ENCODE data around the gene CCDC9.
"Not testable (repeated sequence)": the region's sequence is repeated elsewhere in the genome, so short reads cannot be mapped to it uniquely, and the experiment has no call there.

The CCDC9 gene

GRCh38 chr19:47232422-47233211 is 23.7 kb upstream of the CCDC9 start:
- peak; percentile 19 for DNase-seq

DNA sequence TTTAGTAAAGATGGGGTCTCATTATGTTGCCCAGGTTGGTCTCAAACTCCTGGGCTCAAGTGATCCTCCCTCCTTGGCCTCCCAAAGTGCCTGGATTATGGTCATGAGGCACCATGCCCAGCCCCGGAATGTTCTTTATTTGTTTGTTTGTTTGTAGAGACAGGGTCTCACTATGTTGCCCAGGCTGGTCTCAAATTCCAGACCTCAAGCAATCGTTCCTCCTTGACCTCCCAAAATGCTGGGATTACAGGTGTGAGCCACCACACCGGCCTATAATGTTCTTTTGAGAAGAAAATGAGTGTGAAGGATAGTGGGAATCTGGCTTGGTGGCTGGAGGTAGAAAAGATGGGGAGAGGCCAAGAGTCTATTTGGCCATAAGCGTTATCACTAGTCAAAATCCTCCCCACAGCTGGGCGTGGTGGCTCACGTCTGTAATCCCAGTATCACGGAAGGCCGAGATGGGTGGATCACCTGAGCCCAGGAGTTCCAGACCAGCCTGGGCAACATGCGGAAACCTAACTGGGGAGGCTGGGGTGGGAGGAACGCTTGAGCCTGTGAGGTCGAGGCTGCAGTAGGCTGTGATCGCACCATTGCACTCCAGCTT is 20.2 kb upstream of the CCDC9 start:
- DNase-seq: no peak

DNA sequence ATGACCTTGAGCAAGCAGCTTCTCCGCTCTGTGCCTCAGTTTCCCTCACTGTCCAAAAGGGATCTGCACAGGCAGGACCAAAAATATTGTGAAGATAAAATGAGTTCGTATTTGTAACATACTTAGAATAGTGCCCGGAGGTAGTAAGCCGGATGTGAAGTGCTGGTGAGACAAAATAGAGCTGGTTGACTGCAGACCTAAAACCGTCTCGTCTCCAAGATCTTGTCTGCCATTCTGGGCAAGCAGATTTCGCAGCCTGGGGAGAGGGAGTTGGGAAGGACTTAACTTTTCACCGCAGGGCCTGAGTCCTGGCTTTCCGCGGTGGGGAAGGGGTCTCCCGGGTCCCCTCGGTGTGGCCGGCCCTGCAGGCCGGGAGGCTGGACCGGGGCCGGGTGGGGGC is 17.2 kb upstream of the CCDC9 start:
- peak; percentile 42 for DNase-seq

DNA sequence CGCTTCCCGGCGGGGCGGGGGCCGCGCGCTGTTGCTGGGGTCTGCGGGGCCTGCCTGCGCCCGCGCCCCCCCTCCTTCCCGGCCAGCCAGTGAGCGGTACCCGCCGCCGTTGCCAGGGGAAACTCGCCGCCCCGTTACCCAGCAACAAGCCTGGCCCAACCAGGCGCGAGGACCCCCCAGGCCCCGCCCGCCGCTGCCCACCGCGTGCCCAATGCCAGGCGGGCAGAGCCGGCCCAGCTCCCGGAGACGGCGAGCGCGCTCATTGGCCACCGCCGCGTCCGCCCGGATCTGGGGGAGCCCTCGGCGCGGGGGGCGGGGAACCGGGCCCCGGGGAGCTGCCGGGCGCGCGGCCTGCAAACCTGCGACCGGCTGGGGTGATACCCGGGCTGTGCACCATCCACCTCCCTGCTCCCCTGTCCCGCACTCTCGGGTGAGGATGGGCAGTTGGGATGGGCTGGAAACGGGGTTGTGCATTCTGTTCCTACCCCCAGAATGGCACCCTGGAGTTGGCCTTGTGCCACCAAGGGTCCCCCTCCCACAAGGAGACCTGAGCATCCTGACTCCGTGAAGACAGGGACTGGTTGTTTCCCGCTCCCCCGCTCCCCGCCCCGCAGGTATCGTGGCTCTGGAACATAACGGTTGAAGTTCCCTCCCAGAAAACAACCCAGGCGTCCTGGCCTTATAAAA is 16.6 kb upstream of the CCDC9 start:
- DNase-seq: peak; percentile 84

DNA sequence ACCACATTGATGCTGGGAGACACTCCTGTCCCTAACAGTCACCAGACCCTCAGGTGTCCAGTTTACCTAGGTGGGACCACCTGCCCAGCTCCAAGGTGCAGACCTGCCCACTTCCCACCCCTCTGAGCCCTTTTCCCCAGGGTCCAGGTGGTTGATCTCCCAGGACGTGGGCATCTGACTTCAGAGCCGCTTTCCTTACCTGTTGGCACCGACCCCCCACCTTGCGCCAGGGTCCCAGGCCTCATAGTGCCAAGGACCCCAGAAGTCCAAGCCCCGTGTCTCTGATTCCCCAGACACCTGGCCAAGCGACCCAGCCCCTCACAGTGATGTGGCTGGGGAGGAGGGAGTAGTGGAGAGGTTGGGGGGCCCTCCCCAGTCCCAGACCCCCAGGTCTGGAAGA is 15.8 kb upstream of the CCDC9 start:
- no peak for DNase-seq

- peak; percentile 70 for DNase-seq
Observed at GRCh38 chr19:47240996-47241918, 15.1 kb upstream of the CCDC9 start.

DNA sequence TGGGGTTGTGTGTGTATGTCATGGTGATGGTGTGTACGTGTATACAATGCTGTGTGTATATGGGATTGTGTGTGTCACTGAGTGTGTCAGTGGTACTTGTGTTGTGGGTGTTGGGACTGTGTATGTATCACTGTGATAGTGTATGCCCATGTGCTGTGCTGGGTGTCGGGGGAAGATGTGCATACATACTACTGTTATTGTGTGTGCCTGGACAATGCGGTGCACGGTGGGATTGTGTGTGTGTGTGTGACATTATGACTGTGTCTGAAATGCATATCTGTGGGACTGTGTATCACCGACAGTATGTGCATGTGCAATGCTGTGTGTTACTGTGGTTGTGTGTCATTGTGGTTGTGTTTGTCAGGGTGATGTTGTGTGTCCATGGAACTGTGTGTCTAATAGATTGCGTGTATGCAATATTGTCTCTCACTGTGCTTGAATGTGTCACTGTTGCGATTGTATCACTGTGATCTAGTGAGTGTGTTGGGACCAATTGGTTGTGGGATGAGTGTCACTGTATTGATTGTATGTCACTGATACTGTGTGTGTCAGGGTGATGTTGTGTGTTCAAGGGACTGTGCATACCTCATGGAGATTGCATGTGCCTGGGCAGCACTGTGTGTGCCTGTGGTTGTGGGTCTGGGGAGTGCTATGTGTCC is 14.3 kb upstream of the CCDC9 start:
- peak; percentile 17 for DNase-seq

DNA sequence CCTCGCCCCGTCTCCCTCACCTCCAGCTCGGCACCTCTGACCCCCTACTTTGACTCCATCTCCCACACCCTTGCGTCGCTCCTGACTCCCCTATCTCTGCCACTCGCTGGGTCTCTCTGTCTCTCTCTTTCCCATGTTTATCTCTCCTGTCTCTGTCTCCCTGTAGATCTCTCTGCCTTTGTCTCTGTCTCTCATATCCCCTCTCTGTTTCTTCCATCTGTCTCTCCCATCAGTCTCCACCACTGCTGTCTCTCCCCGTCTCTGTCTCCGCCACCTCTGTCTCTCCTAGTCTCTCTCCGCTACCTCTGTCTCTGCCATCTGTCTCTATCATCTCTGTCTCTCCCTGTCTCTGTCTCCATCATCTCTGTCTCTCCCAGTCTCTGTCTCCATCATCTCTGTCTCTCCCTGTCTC is 13.0 kb upstream of the CCDC9 start:
- DNase-seq: no peak

DNA sequence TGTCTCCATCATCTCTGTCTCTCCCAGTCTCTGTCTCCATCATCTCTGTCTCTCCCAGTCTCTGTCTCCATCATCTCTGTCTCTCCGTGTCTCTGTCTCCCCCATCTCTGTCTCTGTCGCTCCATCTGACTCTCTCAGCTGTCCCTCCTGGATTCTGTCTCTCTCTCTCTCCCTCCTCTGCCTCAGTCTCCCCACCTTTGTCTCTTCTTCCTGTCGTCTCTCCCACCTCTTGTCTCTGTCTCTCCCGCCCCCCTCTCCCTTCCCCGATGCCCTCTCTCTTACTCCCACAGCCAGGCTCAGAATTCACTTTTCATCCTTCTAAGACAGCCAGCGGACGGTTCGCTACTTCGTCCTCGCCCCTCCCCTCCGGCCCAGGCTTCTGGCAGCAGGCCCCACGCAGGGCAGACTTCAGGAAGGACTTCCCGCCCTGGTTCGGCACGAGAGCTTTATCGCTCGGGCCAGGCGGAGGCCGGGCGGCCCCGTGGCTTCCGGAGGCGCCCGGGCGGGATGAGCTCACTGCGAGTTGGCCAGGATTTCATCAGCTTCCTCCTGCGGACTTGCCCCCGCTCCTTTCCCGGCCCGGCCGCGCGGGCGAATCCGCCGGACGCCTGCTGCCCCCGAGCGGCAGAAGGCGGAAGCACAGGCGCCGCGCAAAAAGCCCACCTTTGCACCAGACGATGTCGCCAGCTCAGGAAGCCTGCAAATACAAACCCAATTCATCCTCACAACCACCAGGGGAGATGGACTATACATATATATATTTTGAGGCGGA is 12.4 kb upstream of the CCDC9 start:
- peak; percentile 95 for DNase-seq

- peak; percentile 92 for DNase-seq
Observed at GRCh38 chr19:47247308-47247990, 8.9 kb upstream of the CCDC9 start.

- DNase-seq: not testable (repeated sequence)
Observed at GRCh38 chr19:47253016-47253415, 3.3 kb upstream of the CCDC9 start.

- DNase-seq: no peak
Observed at GRCh38 chr19:47253467-47253881, 2.9 kb upstream of the CCDC9 start.

DNA sequence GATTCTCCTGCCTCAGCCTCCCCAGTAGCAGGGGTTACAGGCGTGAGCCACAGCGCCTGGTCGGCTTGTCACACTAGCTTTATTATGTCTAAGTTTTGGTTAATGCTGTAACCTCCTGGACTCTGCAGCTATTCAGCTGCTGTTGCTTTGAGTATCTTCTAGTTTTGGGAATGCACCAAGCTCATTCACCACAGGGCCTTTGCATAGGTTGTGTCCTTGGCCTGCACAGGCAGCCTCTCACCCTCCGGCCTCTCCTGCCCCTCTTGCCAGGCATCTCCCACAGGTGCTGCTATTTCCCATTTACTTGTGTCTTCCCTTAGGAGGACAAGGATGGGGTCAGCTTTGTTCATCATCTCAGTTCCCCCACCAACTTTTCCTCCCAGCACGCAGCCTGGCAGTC is 2.4 kb upstream of the CCDC9 start:
- DNase-seq: no peak

- peak; percentile 100 for DNase-seq
Observed at GRCh38 chr19:47256693-47257410, 527 bp downstream of the CCDC9 start.

- no peak for DNase-seq
Observed at GRCh38 chr19:47257411-47258169, 1.3 kb downstream of the CCDC9 start.

- no peak for DNase-seq
Observed at GRCh38 chr19:47258434-47258833, 2.1 kb downstream of the CCDC9 start.

DNA sequence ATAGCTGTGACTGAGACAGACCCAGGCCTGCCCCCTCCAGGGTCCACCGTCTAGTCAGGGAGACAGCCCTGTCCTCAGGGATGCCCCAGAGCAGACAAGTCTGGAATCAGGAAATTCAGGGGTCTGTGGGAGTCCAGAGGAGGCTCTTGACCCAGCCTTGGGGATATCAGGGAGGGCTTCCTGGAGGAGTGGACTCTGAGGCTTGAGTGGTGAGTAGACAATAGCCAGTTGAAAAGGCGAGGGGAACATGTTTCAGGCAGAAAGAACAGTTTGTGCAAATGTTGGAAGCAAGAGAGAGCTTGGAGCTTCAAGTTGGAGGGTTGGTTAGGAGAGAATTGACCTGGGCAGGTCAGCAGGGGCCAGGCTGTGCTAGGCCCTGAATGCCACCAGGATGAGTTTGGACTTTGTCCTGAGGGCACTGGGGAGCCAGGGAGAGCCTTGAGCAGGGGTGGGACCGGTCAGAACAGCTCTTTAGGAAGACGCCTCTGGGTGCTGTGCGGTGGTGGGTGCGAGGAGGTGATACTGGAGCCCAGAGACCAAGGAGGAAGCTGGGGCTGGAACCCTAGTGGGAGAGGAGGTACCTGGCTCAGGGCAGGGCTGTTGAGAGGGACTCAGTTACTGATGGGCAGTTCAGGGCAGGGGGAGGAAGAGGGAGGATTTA is 2.7 kb downstream of the CCDC9 start:
- DNase-seq: no peak

- no peak for DNase-seq
Observed at GRCh38 chr19:47260476-47260875, 4.2 kb downstream of the CCDC9 start.

Data from eye (tissue), 1 donor.